Measurements from ENCODE around the gene MAFB. TPM values are rescaled to one million over a fixed set of nuclear protein-coding genes. Genes with fewer than 3 reads are reported as not detected.
"Not testable (repeated sequence)": the region's sequence is repeated elsewhere in the genome, so short reads cannot be mapped to it uniquely, and the experiment has no call there.

MAFB gene
- total RNA-seq, result 10 to 100 TPM in 3 of 4 donors, 1 to 10 TPM in 1; 4.6 to 21.5 (median 16.9) TPM

DNA sequence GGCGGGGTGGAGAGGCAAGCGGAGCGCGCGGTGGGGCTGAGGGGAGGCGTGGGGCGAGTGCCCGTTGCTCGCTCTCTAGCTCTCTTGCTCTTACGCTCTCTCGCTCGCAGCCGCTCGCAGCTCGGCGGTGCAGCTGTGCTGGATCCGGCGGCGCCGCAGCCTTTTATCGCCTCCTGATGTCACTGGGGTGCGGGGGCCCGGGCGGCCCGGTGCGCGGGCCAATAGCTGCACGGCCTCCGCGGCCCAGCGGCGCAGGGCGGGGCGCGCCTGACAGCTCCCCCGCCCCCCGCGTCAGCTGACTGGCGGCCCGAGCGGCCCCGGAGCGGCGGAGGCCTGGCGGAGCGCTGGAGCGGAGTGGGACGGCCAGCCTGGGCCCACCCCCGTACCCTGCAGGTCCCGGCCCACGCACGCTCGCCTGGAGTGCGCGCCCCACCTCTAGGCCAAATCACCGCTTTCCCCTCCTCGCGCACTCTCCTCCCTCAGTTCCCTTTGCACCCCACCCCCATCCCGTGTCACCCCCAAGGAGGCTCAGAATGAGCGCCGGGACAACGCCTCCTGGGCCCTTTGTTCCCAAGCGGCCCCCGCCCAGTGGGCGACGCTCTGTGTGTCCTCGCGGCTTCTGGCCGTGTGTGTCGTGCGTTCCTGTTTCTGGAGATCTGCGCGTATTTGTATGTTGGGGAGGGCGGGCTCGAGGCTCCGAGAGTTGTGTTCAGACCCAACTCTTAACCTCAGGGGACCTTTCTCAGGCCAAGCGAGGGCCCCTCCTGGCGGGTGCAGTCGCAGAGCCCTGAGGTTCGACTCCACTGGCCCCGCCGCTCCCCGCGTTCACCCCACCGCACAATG lies at the start of gene MAFB:
MAFB (minus strand) TSS at position 137 of the 843 bp plus-strand sequence. CDS start 386 bp downstream, outside the sequence.
- peak; percentile 40 to 94 (median 86) for DNase-seq
- TF ChIP-seq CTCF (IDR thresholded peaks at IDR 0.05) (no peak), POLR2A (IDR thresholded peaks at IDR 0.05) (peak; percentile 85 to 87)
- no peaks in the 10 kb centered on the region for H3K9me3 ChIP-seq
- peaks cover 0 to 10% (median 0%) of the 10 kb centered on the region in 3 donors for H3K36me3 ChIP-seq
- H3K4me1 ChIP-seq, result peaks cover 0 to 24% (median 12%) of the 10 kb centered on the region in 4 donors
- H3K27me3 ChIP-seq, result peaks cover 0 to 20% of the 10 kb centered on the region in 2 donors
- H3K4me3 ChIP-seq, result peak within 1 kb of the TSS; percentile 27 to 73 (median 50)
- H3K27ac ChIP-seq, result peak within 1 kb of the TSS; percentile 69 to 96 (median 78)

- H3K36me3 ChIP-seq, H3K4me3 ChIP-seq, H3K4me1 ChIP-seq, H3K27ac ChIP-seq, H3K9me3 ChIP-seq, H3K27me3 ChIP-seq, DNase-seq: not testable (repeated sequence)
Observed at GRCh38 chr20:40736468-40736867, 47.4 kb upstream of the MAFB start.

DNA sequence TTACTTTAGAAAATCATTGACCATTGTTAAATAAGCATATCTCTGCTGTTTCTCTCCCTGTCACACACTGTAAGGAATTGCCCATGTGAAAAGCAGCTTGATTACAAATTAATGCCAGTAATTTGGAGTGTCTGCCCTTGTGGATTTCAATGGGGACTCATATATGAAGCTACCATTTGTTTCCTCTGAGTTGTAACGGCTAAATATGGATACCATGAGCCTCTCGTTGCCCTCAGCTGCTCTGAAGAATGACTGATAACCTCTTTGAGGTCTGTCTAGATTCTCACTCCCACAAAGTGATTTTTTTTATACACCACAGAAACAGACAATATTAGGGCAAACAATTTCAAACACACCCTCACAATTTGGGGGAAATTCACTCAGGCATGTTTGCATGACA lies 40.0 kb upstream of the MAFB start:
- TF ChIP-seq CTCF (IDR thresholded peaks at IDR 0.05) (no peak), POLR2A (IDR thresholded peaks at IDR 0.05) (no peak)
- H3K4me1 ChIP-seq, result no peaks in the 10 kb centered on the region
- no peak overlapping the region for H3K27ac ChIP-seq
- no peak overlapping the region for H3K4me3 ChIP-seq
- H3K9me3 ChIP-seq, result no peaks in the 10 kb centered on the region
- no peaks in the 10 kb centered on the region for H3K27me3 ChIP-seq
- H3K36me3 ChIP-seq, result no peaks in the 10 kb centered on the region
- no peak for DNase-seq

DNA sequence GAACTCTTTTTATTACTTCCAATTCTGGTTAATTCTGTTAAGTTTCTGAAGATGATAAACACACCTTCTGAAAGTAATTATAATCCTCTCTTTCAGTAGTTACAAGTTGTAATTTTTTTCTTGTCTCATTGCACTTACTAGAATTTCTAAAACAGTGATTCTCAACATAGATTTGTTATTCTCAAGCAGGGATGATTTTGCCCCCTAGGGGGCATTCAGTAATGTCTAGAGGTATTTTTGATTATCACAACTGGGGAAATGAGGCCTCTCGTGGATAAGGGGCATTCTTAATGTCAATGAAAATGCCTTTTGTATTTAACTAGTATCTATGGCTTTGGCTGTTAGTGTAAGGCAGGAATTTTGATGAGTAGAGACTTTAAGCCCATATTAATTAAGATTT lies 39.4 kb upstream of the MAFB start:
- H3K4me3 ChIP-seq, result no peak overlapping the region
- no peak overlapping the region for H3K27ac ChIP-seq
- no peaks in the 10 kb centered on the region for H3K27me3 ChIP-seq
- H3K4me1 ChIP-seq, result no peaks in the 10 kb centered on the region
- no peaks in the 10 kb centered on the region for H3K36me3 ChIP-seq
- H3K9me3 ChIP-seq, result no peaks in the 10 kb centered on the region
- no peak for DNase-seq
- peak in 1 of 6 experiments; percentile 11 for TF ChIP-seq CTCF (IDR thresholded peaks at IDR 0.05)
- no peak for TF ChIP-seq POLR2A (IDR thresholded peaks at IDR 0.05)

DNA sequence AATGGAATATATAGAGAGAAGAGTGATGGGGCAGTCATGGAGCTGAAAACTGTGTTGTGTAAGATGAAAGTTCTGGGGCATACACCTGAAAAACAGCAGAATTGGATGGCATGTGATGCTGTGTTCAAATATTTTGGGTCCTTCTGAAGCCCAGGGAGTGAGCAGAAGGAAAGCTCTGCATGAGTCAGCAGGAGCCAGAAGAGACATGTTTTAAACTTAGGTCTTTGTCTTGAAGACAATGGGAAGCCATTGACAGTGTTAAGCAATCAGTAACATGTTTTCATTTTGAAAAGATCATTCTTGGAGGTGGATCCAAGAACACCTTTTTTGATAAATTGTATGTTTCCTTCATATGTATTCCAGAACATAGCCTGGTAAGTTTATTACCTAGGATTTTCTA lies 38.9 kb upstream of the MAFB start:
- H3K27ac ChIP-seq, result no peak overlapping the region
- no peaks in the 10 kb centered on the region for H3K9me3 ChIP-seq
- no peak for DNase-seq

More for the DNA sequence above, 38.9 kb upstream of the MAFB start:
- H3K4me1 ChIP-seq, result no peaks in the 10 kb centered on the region
- no peaks in the 10 kb centered on the region for H3K36me3 ChIP-seq
- no peak overlapping the region for H3K4me3 ChIP-seq
- TF ChIP-seq CTCF (IDR thresholded peaks at IDR 0.05) (no peak), POLR2A (IDR thresholded peaks at IDR 0.05) (no peak)
- H3K27me3 ChIP-seq, result no peaks in the 10 kb centered on the region

All from Peyer's patch (tissue), 4 donors.